ENCODE measurements around the gene SIRT3.
"Not testable (repeated sequence)": the region's sequence is repeated elsewhere in the genome, so short reads cannot be mapped to it uniquely, and the experiment has no call there.

Gene SIRT3

DNA sequence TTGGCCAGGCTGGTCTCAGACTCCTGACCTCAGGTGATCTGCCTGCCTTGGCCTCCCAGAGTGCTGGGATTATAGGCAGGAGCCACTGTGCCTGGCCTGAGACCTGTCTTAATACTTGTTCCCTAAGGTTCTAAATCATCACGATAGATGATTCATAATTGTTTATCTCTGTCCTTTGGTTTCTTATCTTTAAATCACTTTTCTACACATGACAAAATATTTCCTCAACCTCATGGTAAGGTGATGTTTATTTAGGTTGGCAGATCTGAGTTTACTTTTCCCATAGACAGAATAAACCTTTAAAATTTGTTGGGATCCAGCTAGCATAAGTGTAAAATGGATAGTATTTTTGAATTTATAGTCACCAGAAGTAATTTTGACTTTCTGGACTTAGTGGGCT, 4.2 kb upstream of the SIRT3 start:
- DNase-seq (ENCODE audit: low read depth, low spot score), result no peak

GRCh38 chr11:238346-238745, 2.2 kb upstream of the SIRT3 start:
- not testable (repeated sequence) for DNase-seq (ENCODE audit: low read depth, low spot score)

- peak; percentile 90 for DNase-seq (ENCODE audit: low read depth, low spot score)
These were observed 929 bp upstream of the SIRT3 start, which contains the start of gene PSMD13 for GRCh38 chr11:236774-237767. Gene PSMD13 (plus strand): TSS chr11:236976. CDS start chr11:237050, 74 bp downstream.

GRCh38 chr11:235609-235996, 539 bp downstream of the SIRT3 start:
- no peak for DNase-seq (ENCODE audit: low read depth, low spot score)

DNA sequence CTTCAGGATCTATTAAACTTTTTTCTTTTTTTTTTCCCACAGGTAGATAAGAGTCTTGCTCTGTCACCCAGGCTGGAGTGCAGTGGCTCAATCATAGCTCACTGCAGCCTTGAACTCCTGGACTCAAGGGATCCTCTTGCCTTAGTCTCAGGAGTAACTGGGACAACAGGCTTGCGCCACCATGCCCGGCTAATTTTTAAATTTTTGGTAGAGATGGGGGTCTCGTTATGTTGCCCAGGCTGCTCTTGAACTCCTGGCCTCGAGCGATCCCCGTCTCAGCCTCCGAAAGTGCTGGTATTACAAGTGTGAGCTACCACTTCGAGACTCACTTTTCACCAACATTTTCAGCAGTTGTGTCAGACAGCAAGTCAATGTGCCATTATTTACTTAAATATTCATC, 962 bp downstream of the SIRT3 start:
- DNase-seq (ENCODE audit: low read depth, low spot score), result no peak

DNA sequence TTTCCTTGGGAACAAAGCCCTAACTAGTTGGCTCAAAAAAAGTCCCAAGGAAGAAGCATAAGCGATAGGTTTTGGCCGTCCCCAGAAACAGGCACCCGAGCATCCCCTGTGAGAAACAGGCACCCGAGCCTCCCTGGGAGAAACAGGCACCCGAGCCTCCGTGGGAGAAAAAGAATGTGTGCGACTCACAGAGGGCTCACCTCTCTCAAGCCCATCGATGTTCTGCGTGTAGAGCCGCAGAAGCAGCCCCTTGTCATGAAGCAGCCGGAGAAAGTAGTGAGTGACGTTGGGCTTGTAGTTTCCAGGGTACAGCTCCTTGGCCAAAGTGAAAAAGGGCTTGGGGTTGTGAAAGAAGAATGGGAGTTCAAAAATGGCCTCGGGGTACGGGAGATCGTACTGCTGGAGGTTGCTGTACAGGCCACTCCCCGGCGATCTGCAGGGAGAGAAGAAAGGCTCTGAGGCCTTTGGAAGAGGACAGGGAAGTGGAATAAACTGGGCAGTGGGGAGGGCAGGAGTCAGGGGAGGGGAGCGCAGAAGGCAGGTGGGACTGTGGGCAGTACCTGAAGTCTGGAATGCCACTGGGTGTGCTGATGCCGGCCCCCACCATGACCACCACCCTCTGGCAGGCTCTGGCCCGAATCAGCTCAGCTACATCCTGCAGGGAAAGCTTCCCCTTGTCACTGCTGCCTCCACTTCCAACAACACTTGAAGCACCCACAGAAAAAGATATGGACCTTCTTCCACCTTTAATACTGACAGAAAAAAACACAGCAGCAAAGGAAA, 3.2 kb downstream of the SIRT3 start:
- peak; percentile 32 for DNase-seq (ENCODE audit: low read depth, low spot score)

- DNase-seq (ENCODE audit: low read depth, low spot score), result no peak
These were observed 5.7 kb downstream of the SIRT3 start for GRCh38 chr11:230431-230830.

GRCh38 chr11:227824-228379, 8.2 kb downstream of the SIRT3 start:
- no peak for DNase-seq (ENCODE audit: low read depth, low spot score)

DNA sequence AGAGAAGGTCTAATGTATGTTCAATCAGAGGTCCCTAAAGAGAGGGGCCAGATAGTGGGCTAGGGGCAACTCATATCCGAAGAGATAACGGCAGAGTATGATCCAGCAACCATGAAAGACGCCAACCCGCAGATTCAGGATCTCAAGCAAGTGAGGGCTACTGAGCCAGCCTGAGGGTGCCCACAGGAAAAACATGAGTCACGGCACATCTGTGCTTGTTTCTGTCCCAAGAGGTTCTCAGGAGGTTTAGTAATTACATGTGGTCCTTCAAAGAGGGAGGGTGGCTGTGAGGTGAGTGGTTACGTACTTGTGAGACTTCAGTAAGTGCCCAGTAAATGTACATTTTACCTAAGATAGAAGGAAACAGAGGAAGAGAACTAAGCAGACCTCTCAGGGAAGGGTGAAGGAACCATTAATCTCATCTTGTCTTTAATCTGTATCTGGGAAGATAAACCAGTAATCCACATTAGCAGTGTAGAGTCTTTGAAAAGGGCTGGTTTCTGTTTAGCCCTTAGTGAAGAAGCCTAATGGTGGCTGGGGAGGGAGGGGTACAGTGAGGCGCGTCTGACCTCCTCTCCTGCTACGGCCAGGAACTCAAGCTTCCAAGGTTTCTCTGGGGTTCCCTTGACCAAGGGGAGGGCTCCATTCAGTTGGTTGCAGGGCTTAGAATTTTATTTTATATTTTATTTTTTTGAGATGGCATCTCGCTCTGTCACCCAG, 10.2 kb downstream of the SIRT3 start:
- no peak for DNase-seq (ENCODE audit: low read depth, low spot score)

DNA sequence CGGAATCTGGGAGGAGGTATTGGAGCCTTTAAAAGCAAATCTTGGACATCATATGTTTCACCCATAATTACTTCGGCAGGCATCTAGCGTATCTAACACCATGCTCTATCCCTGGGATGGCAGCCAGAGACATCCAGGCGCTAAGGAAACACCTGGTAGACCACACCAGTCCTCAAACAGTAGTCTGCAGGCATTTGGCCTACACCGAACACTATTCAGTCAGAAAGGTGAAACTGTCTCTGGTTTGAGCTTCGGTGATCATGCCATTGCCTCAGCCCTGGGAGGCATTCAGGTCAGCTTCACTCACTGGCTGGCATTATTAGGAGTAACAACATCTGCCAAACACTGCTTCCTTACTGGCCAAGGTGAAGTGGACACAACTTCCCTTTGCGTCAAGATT, 11.7 kb downstream of the SIRT3 start:
- DNase-seq (ENCODE audit: low read depth, low spot score), result no peak

DNA sequence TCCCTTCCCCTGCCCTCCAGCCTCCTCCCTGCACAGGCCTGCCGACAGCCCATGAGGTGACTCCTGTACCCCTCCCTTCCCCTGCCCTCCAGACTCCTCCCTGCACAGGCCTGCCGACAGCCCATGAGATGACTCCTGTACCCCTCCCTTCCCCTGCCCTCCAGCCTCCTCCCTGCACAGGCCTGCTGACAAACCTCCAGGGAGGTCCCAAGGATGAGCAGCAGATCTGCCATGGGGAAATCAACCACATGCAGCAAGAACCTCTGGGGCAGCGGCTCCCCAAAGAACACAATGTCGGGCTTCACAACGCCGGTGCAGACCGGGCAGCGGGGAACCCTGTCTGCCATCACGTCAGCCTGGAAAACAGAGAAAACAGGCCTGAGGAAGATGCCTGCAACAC, 12.3 kb downstream of the SIRT3 start:
- no peak for DNase-seq (ENCODE audit: low read depth, low spot score)

GRCh38 chr11:223026-223789, 12.9 kb downstream of the SIRT3 start:
- DNase-seq (ENCODE audit: low read depth, low spot score), result no peak

DNA sequence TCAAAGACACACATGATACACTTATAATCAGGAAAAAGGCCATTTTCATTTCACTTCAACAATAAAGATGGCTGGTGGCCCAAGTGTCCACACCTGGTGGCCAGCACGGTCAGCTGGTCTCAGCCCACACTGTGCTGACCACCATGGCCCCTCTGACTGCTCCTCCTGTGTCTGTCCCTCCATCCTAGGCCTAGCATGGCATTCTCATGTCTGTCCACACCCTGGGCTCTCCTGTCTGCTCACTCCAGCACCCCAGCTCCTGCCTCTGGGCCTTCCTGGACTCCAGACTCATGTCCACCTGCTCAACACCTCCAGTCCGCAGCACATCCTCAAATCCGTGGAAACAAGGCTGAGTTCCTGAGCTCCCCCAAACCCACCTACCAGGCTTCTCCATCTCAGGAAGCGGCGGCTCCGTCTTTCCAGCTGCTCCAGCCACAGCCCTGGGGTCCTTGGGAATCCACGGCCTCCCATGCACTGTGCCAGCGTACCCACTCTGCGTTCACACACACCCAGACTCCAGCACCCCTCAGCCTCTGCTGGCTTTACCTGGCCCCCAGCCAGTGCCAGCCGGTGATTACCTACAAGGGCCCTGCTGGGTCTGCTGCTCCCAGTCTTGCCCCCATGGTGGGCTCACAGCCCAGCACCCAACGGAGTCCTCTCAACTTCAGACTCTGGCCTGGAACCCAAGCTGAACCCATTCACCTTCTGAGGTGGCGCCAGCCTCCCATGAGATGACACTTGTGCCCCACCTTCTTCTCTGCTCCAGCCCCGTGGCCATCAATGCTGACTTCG, 13.9 kb downstream of the SIRT3 start:
- no peak for DNase-seq (ENCODE audit: low read depth, low spot score)

GRCh38 chr11:221539-221938, 14.6 kb downstream of the SIRT3 start:
- DNase-seq (ENCODE audit: low read depth, low spot score), result no peak

GRCh38 chr11:220641-221215, 15.4 kb downstream of the SIRT3 start:
- DNase-seq (ENCODE audit: low read depth, low spot score), result not testable (repeated sequence)

DNA sequence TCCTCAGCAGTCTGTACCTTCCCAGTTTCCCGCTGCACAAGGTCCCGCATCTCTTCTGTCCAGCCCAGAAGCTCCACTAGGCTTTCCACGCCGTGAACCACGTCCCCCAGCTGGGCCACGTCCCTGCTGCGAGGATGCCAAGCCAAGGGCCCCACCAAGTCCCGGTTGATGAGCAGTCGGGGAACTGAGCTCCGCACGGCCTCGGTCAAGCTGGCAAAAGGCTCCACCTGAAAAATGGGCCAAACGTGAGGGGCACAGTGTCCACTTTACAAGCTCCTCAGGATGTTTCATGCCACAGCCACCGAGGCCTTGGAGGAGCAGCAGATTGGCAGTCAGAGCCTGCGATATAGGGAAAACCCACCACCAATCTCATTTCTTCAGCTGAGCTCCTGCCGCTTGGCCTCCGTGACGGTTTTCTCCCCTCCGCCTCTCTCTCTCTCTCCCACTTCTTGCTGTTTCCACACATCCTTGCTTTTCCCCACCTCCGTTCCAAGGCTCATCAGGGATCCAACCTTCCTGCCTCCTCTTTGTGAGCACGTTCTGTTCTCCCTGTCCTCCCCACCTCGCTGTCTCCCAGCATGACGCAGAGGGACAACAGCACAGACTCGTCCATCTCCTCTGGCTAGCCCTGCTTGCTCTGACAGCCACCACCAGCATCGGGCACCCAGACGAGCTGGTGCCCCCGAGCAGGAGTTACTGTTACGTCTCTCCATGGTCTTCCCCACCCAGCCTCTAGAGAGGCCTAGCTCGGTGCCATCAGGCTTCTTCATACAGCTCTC, 17.1 kb downstream of the SIRT3 start:
- DNase-seq (ENCODE audit: low read depth, low spot score), result no peak

DNA sequence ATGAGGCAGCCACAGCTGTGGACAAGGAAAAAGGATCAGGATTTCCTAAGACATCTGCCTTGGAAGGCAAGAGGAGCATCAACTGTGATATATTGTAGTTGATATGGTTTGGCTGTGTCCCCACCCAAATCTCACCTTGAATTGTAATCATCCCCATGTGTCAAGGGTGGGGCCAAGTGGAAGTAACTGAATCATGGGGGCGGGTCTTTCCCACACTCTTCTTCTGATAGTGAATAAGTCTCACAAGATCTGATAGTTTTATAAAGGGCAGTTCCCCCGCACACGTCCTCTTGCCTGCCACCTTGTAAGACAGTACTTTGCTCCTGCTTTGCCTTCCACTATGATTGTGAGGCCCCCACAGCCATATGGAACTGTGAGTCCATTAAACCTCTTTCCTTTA, 18.4 kb downstream of the SIRT3 start:
- DNase-seq (ENCODE audit: low read depth, low spot score), result no peak

DNA sequence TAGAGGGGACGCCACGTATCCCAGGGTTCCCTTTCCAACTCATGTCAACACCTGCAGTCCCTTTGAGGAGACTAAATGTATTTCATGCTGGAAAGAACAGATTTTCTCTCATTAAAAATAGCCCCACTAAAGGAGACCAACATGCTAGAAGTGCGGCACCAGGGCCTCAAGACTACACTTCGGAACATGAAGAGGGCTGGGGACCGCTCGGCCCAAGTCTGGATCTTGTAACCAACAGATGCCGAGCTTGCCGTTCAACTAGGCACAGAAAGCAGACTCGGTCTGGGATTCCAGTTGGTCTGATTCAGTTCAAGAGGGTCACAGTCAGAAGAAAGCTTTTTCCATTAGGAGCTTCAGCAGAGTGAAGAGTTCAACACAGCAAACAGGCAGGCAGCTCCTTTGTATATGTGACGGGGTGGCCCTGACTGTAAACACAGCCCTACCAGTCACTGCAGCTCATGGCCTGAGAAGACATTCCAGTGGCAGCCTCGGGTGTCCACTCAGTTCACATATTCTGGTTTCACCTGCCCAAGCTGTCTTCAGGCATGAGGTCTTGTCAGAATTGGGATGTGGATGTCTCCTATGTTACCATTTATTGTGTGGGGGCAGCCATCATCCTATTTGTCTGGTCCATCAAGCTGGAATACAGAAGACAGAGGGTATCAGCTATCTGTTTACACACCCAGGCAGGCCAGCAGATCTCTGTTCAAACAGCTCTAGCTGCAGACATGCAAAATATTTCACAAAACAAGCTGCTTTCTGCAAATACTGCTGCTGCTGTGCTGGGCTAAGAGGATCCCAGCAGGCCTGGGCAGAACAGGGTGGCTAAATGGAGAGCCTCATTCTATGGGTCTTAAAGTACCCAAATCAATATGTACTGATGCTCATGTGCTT, 19.8 kb downstream of the SIRT3 start:
- DNase-seq (ENCODE audit: low read depth, low spot score), result no peak

Data from ELF-1 (cell line).